Brain microvascular endothelial cell (primary cell): ENCODE measurements around the gene PHF13.

Source experiments
- DNase-seq: peaks from one replicate; pipeline ENCODE4 v3.0.0-alpha.2; 2020
- H3K27ac ChIP-seq: fragments of 250-450 bp; sonication (Bioruptor Pico); 2 replicates; pipeline ENCODE4 v1.5.1; 2020; ENCODE audit warnings: mild to moderate bottlenecking, moderate library complexity
- H3K27me3 ChIP-seq: fragments of 250-450 bp; sonication (Bioruptor Pico); replicated peaks from 2 replicates; pipeline ENCODE4 v1.5.1; 2020; ENCODE audit warnings: mild to moderate bottlenecking
- H3K36me3 ChIP-seq: fragments of 250-450 bp; sonication (Bioruptor Pico); replicated peaks from 2 replicates; pipeline ENCODE4 v1.5.1; 2020; ENCODE audit warnings: mild to moderate bottlenecking
- H3K4me3 ChIP-seq: 2 replicates; pipeline ENCODE4 v1.5.1; 2011; ENCODE audit warnings: low read depth, mild to moderate bottlenecking, control low read depth, low read length, moderate library complexity
- in situ Hi-C: cut with HindIII; loops from 2 replicates; pipeline ENCODE4 v1.10.0; 2017; ENCODE audit warnings: low sequenced_read_pairs, low pct_ligation_motif_present
- TF ChIP-seq, protein P1 (sequence below): IDR thresholded peaks from 2 replicates; pipeline ENCODE4 v1.5.1; 2011; ENCODE audit warnings: low read depth, mild to moderate bottlenecking, moderate library complexity, low read length, control low read depth, inconsistent platforms; ENCODE audit errors: missing control alignments

PHF13 gene

DNA sequence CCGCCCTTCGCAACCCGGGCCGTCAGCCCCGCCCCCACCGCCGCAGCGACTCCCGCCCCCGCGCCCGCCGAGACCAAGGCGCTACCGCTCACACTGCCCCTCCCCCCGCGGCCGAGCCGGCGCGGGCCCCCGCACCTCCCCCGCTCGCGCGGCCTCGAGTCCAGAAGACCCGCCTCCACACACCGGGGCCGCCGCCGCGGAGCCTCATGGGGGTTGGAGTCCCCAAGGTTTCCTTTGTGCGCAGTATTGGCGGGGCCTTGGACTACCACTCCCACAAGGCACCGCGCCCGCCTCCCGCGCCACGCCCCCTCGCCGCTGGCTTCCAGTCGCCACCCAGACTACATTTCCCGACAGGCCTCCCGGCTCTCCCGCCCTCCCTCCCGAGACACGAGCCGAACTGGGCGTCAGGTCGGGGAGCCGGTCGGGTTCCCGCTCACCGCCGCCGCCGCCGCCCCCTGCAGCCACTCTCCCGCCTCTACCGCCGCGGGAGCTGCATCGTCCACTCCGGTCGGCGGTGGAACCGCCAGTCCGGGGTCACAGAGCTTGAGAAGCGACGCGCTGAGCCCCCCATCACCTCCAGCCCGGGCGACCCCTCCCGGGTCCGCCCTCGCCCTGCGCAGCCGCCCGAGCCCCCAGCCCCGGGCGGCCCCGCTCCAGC lies at the start of gene PHF13:
Gene PHF13, plus strand, starts transcription at position 371 of the 658 bp plus-strand sequence. CDS start 336 bp downstream, outside the sequence.
- Histone ChIP-seq H3K36me3 (peaks cover 6% of the 10 kb centered on the region), H3K27me3 (no peaks in the 10 kb centered on the region), H3K4me3 (peak within 1 kb of the TSS; percentile 74), H3K27ac (peak within 1 kb of the TSS; percentile 86)
- DNase-seq, result peak; percentile 99
- in situ Hi-C loops, result no loop called here
- TF ChIP-seq, protein P1, sequence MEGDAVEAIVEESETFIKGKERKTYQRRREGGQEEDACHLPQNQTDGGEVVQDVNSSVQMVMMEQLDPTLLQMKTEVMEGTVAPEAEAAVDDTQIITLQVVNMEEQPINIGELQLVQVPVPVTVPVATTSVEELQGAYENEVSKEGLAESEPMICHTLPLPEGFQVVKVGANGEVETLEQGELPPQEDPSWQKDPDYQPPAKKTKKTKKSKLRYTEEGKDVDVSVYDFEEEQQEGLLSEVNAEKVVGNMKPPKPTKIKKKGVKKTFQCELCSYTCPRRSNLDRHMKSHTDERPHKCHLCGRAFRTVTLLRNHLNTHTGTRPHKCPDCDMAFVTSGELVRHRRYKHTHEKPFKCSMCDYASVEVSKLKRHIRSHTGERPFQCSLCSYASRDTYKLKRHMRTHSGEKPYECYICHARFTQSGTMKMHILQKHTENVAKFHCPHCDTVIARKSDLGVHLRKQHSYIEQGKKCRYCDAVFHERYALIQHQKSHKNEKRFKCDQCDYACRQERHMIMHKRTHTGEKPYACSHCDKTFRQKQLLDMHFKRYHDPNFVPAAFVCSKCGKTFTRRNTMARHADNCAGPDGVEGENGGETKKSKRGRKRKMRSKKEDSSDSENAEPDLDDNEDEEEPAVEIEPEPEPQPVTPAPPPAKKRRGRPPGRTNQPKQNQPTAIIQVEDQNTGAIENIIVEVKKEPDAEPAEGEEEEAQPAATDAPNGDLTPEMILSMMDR, result no peak

DNA sequence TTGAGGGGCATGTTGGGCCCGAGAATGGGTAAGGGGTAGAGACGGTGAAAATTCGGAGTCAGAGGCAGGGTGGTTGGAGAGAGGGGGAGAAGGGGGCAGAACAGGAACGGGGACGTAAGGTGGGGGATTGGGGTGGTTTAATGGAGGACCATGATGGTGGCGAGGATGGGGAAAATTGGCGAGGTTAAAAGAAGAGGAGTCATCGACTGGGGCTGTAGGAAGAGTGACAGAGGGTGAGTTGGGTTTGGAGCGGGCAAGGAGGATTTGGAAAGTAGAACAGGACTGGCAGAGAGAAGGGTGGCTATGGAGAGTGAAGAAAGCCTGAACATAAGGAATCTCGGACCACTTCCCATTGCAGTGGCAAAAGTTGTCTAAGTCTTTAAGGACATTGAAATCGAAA lies 44.5 kb upstream of the PHF13 start:
- H3K27ac ChIP-seq, result no peak overlapping the region
- H3K27me3 ChIP-seq, result peaks cover 4% of the 10 kb centered on the region
- no peak overlapping the region for H3K4me3 ChIP-seq
- no peaks in the 10 kb centered on the region for H3K36me3 ChIP-seq
- in situ Hi-C loops, result no loop called here
- TF ChIP-seq, protein P1, result no peak
- DNase-seq, result no peak

DNA sequence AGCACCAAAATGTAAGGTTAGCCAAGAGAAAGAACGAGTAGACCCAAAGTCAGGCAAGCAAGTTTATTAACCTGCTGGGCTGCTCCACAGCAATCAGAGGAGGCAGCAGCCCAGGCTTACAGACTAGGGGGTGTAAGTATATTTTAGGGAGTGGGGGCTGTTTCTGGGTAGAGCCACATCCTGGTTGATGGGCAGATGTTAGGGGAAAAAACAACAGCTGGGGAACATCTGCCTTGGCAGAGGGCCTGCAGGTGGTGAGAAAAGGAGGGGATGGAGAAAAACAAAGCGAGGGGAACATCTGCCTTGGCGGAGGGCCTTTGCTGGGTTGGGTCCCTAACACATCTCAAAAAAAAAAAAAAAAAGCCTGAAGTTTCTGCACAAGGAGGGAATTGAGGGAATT lies 43.4 kb upstream of the PHF13 start:
- in situ Hi-C loops, result no loop called here
- no peak for DNase-seq
- TF ChIP-seq, protein P1, result no peak

DNA sequence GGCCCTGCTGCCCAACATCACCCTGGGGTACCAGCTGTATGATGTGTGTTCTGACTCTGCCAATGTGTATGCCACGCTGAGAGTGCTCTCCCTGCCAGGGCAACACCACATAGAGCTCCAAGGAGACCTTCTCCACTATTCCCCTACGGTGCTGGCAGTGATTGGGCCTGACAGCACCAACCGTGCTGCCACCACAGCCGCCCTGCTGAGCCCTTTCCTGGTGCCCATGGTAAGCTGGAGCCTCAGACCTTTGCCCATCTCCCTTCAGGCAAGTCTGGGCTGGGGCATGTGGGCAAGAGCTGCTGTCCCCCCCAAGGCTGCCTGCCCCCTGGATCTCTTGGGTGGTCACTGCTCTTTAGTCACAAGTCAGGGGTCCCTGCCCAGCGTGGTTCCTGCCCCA lies 42.5 kb upstream of the PHF13 start:
- DNase-seq, result no peak
- no peaks in the 10 kb centered on the region for H3K36me3 ChIP-seq
- no peak overlapping the region for H3K4me3 ChIP-seq
- in situ Hi-C loops, result no loop called here
- H3K27me3 ChIP-seq, result peaks cover 1% of the 10 kb centered on the region
- TF ChIP-seq, protein P1, result no peak
- no peak overlapping the region for H3K27ac ChIP-seq

More for the DNA sequence above, 43.4 kb upstream of the PHF13 start:
- no peak overlapping the region for H3K27ac ChIP-seq
- peaks cover 4% of the 10 kb centered on the region for H3K27me3 ChIP-seq
- no peaks in the 10 kb centered on the region for H3K36me3 ChIP-seq
- no peak overlapping the region for H3K4me3 ChIP-seq

DNA sequence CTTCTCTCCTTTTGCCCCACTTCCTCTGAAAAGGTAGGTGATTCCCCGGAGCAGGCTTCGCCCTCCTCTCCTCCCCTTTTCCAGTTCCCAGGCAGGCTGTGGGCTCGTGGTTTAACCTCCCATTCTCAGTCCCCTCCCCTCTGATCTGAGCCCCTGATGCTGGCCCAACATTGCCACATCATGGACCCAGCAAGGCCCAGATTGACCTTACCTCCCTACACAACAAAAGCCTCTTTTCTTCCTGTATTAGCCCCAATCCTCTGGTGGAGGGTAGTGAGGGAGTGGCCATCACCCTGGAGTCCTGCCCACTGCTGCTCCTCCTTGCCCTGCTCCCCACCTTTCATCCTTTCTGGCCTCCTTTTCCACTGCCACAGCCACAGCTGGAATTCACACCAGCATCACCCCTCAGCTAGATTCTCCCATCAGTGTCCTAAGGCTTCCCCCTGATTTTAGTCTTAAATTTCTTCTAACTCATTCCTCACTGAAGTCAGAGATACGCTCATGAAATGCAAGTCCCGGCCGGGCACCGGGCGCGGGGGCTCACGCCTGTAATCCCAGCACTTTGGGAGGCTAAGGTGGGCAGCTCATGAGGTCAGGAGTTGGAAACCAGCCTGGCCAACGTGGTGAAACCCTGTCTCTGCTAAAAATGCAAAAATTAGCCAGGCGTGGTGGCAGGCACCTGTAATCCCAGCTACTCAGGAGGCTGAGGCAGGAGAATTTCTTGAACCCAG lies 40.7 kb upstream of the PHF13 start:
- TF ChIP-seq, protein P1, result no peak
- in situ Hi-C loops, result no loop called here
- H3K4me3 ChIP-seq, result no peak overlapping the region
- H3K36me3 ChIP-seq, result no peaks in the 10 kb centered on the region
- H3K27me3 ChIP-seq, result no peaks in the 10 kb centered on the region
- H3K27ac ChIP-seq, result no peak overlapping the region
- DNase-seq, result no peak
